GM19438 (cell line): ENCODE data around the gene EEF1A2.

ENCODE experiments used
- ATAC-seq: cut with Tn5 transposase; IDR thresholded peaks from one replicate; pipeline ENCODE4 v1.9.1; 2021; ENCODE audit warnings: low read depth; ENCODE audit not compliant: unreplicated experiment

EEF1A2 gene

GRCh38 chr20:63457737-63458136 is 41.1 kb downstream of the EEF1A2 start:
- no peak for ATAC-seq

GRCh38 chr20:63456429-63457284 is 42.2 kb downstream of the EEF1A2 start:
- no peak for ATAC-seq

DNA sequence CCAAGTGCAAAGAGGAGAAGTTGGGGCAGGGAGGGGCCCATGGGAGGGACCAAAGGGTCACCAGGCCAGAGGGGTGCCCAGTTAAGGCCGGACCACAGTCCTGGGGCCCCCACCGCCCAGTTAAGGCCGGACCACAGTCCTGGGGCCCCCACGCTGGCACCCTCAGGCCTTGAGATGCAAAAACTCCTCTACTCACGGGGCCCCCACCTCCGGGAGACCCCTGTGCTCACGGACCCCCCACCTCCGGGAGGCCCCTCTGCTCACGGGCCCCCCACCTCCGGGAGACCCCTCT is 43.4 kb downstream of the EEF1A2 start:
- ATAC-seq, result no peak

DNA sequence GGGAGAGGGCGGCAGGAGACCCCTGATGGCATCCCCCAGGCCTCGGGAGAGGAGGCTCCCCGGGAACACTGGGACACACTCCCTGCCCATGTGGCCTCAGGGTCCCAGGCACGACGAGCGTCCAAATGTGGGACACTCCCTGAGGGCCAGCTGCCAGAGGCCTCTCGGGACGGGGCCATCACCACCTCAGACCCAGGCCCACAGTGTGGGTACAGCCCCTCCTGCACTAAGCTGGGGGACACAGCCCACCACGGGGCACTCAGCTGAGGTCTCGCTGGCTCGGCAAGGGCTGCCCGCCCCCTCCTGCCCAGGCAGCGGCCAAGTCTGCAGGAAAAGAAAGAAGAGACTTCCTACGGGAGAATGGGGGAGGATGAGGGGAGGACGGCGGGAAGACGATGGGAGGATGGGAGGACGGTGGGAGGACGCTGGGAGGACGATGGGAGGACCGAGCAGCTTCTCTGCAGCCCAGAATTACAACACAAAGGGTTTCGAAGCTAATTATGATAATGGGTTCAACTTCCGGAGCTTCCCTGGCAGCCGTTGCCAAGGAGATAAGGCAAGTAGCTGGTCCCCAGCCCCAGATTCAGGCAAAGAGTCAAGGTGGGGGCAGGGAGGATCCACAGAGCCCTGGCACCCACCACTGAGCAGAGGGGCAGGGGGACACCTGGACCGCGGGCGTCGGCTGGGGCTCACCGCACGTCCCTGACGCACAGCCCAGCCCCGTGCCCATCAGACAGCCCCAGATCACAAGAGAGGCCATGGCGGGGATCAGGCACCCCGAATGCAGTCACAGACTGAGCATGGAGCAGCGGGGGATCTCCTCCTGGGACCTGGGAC is 43.9 kb downstream of the EEF1A2 start:
- ATAC-seq, result no peak

- ATAC-seq, result no peak
These were observed 45.9 kb downstream of the EEF1A2 start for GRCh38 chr20:63452821-63453523.

- ATAC-seq, result no peak
These were observed 46.5 kb downstream of the EEF1A2 start for GRCh38 chr20:63452341-63452740.

- no peak for ATAC-seq
These were observed 47.1 kb downstream of the EEF1A2 start for GRCh38 chr20:63451821-63452220.

- ATAC-seq, result no peak
These were observed 48.8 kb downstream of the EEF1A2 start for GRCh38 chr20:63449796-63450730.

DNA sequence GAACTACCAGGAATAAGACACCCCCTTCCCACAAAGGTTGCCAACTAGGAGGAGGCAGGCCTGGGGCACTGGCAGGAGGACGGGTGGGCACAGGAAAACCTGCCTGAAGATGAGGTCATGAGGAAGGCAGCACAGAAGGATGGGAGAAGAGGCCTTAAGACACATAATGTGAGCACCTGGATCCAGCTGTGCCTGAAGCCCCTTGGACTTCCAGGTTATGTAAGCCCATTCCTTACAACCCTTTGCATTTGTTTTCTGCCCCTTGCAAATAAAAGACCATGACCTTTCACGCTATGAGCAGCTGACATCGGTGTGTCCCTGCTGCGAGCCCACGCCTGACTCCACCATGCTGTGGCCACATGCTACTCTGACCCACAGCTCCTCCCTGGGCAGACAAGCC is 49.9 kb downstream of the EEF1A2 start:
- ATAC-seq, result no peak

GRCh38 chr20:63448031-63448430 is 50.9 kb downstream of the EEF1A2 start:
- no peak for ATAC-seq

- ATAC-seq, result no peak
These were observed 51.6 kb downstream of the EEF1A2 start for GRCh38 chr20:63447320-63447719.

GRCh38 chr20:63446216-63447024 is 52.5 kb downstream of the EEF1A2 start:
- no peak for ATAC-seq

DNA sequence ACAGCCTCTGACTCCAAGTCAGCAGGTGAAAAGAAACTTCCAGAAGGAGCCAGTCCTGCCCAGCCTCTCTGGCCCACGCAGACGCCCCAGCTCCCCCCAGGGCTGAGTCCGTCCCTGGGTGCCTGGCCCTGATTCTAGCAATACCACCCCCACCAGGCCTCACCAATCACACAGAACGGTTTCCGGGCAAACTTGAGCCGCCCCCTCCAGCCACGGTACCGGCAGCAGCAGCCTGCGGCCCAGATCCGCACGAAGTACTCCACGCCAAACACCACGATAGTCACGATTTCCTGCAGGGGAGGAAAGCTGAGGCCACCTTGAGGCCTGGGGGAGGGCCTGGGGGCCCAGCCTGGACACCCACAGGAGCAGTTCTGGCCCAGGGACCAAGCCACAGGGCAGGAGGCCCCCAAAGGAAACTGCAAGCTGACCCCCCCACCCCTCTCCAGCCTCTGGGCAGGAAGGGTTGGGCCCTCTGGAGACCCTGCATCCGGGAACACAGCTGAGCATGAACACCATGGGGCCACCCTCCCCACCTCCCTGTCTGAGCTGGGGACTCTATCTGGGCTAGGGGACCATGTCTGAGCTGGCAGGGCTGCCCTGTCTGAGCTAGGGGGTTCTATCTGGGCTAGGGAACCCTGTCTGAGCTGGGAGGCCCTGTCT is 53.7 kb downstream of the EEF1A2 start:
- no peak for ATAC-seq

DNA sequence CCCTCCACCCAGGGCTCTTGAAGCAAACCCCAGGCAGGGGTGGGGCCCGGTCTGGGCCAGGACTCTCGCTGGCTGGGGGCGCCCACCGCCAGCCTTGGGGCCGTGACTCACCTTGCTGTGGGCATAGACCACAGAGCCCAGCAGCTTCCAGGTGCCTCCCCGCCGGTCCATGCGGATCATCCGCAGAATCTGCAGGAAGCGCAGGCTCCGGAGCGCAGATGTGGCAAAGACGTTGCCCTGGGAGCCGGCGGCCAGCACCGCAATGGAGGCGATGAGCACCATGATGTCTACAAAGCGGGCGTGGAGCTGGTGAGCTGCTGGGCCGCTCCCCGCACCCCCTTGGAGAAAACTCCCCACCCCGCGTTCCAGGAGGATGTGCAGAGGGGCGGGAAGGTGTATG is 54.3 kb downstream of the EEF1A2 start:
- no peak for ATAC-seq

DNA sequence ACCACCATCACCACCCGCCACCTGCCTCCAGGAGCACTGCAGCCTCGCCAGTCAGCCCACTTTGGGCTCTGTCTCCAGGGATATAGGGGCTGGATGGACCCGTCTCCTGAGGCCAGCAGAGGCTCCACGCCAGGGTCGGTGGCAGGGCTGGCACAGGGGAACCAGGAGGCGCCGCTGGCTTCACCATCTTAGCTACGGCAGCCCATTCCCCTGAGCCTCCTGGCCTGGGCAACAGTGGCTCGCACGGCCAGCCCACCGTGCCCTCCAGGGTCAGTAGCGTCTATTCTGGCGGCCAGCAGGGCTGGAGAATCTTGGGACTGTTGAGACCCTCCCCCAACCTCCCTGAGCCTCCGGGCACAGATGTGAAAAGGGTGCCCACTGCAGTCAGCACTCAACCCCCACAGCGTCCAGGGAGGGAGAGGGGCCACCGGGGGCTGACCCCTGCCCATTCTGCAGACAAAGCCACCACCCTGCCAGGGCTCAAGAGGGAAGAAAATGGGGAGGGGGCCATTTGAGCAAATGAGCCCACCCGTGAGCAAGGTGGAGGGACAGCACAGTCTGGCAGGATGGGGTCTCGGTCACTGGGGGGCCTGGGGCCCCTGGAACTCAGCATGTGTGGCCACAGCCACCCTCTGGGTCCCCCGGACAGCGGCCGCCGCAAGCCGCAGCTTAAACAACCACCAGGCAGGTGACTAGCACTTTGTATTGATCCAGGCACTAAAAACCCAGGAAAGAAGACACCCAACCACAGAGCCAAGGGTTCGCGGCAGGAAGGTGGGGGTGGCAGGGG is 55.1 kb downstream of the EEF1A2 start:
- no peak for ATAC-seq

GRCh38 chr20:63442100-63442493 is 56.8 kb downstream of the EEF1A2 start:
- no peak for ATAC-seq

DNA sequence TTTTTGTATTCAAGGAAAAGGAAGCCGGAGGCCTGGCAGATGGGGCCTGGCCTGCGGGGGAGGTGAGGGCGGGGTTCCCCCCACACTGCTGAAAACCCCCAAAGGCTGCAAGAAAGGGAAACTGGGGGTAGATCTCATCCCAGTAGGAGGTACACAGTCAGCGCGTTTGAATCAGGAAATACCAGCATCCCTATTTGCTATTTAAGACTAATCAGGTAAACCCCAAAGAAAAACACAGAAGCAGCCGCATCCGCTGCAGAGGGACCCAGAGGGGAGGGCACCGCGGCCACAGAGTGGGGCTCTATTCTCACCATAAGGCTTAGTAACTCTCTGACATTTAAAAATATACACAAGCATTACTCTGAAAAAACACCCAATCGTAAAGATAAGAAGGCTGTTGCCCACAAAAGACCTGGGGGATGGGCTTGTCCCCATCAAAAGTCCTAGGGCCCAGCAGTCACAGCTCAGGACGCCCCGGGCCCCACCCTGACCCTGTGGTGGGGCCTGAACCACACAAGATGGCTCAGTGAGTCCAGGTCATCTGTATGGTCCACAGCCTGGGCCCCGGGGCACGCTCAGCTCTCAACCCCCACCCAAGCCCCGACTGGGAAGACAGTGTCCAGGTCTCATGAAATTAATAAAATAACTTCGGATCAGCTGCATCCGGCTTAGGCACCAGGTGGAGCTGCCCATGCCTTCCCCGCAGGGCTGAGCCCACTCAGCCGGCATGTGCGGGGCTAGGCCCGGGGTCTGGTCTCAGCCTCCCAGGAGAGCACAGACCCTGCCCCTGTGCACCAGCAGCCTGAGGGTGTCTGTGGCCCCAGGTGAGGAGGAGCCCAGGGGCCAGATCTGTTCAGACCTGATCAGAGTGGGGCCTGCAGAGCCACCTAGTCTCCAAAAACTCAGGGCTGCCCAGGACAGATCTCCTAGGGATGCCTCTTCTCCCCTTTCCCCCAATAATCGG is 57.5 kb downstream of the EEF1A2 start:
- no peak for ATAC-seq
